Hematopoietic multipotent progenitor cell treated with erythropoietin and hydrocortisone succinate and interleukin-3 and kit ligand, for 8 days (in vitro differentiated cells): ENCODE data around the gene ZNF320.
A peak's percentile ranks its signal among the peaks of the same experiment; 100 is the strongest.
"Not testable (repeated sequence)": the region's sequence is repeated elsewhere in the genome, so short reads cannot be mapped to it uniquely, and the experiment has no call there.

ENCODE experiments used
- DNase-seq: peaks from one replicate; pipeline ENCODE4 v3.0.0-alpha.2; 2015

ZNF320 gene

DNA sequence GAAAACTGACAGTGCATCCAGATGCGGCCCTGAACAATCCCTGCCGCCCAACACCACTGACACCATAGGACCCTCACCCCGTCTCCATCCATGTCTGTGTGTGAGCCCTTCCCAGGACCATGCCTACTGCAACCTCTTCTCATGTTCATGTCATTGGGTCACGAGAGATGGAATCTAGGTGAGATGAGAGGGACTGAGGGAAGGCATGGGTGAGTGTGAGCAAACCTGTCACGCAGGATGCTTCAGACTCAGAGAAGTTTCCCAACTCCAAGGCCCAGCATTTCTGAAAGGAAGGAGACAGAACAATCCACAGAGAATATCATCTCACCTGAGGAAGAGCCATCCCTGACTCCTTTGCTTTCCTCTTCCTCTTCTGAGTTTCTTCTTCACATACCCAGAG, 20.1 kb upstream of the ZNF320 start:
- no peak for DNase-seq

DNA sequence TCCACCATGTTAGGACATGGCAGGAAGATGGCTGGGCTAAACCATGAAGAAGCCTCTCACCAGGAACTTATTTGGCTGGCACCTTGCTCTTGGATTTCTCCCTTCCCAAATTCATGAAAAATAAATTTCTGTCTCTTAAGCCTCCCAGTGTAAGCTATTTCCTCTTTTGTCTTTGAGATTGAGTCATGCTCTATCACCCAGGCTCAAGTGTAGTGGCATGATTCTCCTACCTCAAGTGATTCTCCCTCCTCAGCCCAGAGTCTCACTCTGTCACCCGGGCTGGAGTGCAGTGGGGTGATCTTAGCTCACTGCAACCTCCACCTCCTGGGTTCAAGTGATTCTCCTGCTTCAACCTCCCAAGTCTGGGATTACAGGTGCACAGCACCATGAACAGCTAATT, 13.2 kb upstream of the ZNF320 start:
- DNase-seq: no peak

DNA sequence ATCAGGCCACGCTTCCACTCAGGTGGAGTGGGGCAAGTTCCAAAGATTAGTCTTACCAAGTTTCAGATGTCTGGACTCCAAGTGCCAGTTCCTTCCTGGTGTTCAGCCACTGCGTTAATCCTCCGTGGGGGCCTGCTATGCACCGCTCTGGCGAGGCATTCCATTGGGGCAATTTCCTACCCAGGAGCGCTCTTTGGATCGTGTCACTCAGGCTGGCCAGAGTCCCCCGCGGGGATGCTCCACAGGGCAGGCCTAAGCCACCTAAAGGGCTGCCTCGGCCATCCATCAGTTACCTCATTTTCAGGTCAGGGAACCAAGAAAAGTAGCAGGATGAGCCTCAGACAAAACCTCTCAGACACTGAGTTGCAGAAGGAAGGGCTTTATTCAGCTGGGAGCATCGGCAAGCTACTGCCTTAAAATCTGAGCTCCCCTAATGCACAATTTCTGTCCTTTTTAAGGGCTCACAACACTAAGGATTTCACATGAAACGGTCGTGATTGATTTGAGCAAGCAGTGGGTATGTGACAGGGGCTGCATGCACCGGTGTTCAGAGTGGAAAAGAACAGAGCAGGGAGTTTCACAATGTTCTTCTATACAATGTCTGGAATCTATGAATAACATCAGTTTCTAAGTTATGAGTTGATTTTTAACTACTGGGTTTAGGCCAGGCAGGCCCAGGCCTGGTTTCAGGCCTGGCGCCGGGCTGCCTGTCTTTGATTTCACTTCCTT, 6.8 kb upstream of the ZNF320 start:
- not testable (repeated sequence) for DNase-seq

DNA sequence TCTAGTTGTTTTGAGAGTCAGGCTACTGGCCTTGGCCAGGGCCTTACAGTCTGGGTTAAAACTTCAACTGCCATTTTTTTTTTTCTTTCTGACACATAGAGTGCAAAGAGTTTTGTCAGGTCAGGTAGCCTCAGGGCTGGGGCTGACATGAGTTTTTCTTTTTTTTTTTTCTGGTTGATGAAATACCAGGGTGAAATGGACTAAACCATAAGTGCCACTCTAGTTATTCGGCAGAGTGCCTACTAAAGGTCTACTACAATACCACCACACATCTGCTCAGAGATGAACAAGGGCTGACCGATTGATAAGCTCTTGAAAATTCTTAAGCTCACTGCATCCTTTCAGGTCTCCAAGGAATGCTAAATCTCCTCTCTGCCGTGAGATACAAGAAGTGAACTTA, 4.4 kb upstream of the ZNF320 start:
- no peak for DNase-seq

DNA sequence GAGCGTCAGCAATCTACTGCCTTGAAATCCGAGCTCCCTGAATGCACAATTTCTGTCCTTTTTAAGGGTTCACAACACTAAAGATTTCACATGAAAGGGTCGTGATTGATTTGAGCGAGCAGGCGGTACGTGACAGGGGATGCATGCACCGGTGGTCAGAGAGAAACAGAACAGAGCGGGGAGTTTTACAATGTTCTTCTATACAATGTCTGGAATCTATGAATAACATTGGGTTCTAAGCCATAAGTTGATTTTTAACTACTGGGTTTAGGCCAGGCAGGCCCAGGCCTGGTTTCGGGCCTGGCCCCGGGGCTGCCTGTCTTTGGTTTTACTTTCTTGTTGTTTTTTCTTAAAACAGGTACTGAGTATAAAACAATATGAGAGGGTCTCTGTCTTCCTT, 1.2 kb upstream of the ZNF320 start:
- DNase-seq: not testable (repeated sequence)

DNA sequence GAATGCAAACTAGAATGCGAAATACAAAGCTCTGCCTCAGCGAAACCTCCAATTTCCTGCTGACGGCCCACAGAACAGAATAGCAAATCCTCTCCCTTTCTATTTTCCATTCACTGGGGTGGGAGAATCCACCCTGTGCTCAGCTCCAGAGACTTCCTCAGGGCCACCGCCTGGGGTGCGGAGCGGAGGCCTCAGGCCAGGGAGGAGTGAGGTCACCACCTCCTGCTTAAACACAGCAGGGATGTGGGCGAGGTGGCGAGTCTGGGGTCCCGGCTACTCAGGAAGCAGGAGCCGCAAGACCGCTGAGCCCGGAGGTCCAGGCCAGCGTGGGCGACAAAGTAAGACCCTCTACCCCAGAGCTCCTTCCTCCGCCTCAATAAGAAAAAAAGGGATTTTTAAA, 666 bp upstream of the ZNF320 start:
- no peak for DNase-seq

DNA sequence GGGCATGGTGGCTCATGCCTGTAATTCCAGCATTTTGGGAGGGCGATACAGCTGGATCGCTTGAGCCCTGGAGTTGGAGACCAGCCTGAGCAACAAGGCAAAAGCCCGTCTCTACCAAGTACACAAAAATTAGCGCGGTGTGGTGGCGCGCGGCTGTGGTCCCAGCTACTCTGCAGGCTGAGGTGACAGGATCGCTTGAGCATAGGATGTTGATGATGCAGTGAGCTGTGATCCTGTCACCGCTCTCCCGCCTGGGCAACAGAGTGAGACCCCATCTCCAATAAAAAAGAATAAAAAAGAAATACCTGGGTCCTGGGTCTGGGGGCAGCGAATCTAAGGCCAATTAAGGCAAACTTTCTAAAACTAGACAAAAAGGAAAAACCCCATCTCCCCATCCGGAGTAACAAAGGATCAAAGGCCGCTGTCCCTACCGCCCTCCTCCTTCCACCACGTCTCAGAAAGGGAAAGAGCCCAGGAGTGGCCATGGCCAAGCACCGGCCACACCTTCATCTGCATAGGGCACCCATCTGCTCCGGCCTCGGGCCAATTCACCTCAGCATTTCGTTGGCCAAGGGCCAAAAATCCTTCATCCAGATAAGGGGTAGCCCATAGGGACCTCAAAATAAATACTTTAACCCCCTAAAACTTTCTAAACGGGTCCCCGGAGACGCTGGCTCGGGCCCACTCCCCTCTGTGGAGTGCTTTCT, 851 bp downstream of the ZNF320 start:
- DNase-seq: peak; percentile 67

DNA sequence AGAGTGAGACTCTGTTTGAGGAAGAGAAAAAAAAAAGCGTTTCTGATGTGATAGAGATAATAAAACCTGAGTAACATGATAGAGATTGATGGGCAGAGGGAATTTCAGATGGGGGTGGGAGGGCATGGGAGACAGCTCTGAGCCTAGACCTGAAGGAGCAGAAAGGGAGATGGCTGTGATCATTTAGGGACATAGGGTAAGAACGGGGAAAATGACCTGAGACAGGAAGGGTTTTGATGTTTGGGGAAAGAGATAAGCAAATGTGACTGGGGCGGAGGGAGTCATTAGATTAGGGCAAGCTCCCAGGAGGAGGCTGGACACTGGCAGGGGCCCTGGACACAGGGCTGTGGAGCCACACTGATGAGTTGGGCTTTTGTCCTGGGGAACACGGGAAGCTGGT, 6.1 kb downstream of the ZNF320 start:
- DNase-seq: no peak

DNA sequence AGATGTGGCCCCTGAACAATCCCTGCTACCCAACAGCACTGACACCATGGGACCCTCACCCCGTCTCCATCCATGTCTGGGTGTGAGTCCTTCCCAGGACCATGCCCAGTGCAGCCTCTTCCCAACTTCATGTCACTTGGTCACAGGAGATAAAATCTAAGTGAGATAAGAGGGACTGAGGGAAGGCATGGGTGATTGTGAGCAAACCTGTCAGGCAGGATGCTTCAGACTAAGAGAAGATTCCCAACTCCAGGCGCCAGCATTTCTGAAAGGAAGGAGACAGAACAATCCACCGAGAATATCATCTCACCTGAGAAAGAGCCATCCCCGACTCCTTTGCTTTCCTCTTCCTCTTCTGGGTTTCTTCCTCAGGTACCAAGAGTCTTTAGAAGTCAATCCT, 7.5 kb downstream of the ZNF320 start:
- DNase-seq: no peak

DNA sequence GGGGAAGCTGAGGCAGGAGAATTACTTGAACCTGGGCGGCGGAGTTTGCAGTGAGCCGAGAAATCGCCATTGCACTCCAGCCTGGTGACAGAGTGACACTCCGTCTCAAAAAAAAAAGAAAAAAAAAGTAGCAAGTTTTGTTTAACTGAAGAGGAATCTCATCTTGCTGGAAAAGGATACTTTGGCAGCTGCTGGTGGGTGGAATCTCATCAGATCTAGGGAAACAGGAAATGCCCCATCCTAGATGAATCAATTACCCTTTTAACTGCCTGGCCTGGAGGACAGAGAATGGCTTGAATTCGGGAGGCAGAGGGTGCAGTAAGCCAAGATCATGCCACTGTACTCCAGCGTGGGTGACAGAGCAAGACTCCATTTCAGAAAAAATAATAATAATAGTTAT, 8.4 kb downstream of the ZNF320 start:
- no peak for DNase-seq

DNA sequence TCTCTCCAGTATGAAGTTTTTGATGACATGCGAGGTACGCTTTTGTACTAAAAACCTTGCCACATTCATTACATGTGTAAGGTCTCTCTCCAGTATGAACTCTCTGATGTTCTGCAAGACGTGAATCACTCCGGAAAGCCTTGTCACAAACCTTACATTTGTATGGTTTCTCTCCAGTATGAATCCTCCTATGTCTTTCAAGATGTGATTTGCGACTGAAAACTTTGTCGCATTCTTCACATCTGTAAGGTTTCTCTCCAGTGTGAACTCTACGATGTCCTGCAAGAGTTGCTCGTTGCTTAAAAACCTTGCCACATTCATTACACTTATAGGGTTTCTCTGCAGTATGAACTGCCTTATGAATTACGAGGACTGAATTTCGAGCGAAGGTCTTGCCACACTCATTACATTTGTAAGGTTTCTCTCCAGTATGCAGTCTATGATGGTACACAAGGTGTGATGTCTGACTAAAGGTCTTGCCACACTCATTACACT, 16.5 kb downstream of the ZNF320 start:
- DNase-seq: no peak

DNA sequence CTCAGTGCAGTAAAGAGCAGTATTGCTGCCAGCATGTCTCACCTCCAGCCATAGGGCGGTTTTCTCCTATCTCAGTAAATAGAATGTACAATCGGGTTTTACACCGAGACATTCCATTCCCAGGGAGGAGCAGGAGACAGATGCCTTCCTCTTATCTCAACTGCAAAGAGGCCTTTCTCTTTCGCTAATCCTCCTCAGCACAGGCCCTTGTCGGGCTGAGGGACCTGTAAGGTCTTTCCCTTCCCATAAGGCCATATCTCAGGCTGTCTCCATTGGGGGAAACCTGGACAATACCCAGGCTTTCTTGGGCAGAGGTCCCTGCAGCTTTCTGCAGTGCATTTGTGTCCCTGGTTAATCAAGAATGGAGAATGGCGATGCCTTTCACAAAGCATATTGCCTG, 24.4 kb downstream of the ZNF320 start:
- not testable (repeated sequence) for DNase-seq

DNA sequence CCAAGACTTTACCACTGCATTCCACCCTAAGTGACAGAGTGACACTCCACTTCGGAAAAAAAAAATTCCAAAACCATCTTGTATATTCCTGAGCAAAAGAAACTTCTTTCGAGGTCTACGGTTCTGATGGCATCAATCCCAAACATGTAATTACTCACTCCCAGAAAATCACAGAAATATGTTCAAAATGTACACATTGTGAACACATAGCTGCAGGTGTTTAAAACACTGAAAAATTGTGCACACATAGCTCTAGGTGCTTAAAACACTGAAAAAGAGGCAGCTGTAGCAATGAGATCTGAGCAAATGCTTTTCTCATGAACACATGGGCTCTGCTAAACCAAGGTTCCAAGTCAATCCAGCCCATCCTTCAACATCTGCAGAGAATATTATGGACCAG, 26.0 kb downstream of the ZNF320 start:
- DNase-seq: no peak

DNA sequence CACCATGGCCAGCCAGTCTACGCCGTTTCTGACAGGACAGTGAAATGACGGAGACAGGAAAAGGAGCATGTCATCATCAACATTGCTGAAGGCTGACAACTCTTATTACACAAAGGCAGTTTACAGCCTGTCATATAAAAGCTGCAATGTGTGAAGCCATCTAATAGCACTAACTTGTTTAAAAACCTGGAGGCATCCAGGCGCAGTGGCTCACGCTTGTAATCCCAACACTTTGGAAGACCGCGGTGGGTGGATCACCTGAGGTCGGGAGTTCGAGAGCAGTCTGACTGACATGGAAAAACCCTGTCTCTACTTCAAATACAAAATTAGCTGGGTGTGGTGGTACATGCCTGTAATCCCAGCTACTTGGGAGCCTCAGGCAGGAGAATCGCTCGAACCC, 29.4 kb downstream of the ZNF320 start:
- DNase-seq: not testable (repeated sequence)

DNA sequence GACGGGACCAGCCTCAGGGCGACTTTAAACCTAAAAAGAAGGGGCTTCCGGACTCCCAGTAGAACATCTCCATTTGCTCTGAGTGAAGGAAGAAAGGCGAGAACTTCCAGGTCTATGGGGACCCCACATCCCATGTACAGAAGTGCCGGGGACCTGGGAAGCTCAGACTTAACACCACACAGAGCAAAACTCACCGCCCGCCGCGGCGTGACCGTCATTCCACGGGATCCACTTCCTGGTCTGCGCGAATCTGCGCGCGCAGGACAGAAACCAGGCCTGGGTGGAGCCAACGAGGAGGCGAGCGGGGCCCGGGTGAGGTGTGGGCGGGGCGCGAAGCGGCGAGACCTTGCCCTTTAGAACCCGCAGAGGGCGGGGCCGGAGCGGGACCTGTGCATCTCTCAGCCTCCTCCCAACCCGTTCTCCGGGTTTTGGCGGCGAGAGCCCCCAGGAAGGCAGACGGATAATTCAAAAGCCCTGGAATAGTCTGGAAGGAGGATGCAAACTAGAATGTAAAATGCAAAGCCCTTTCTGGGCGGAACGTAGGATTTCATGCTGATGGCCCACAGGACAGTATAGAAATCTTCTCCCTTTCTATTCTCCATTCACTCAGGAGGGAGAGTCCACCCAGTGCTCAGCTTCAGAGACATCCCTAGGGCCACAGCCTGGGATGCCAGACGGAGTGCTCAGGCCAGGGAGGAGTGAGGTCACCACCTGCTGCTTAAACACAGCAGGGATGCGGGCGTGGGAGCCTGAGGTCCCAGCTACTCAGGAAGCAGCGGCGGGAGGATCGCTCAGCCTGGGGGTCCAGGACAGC, 39.9 kb downstream of the ZNF320 start, which contains the start of gene ZNF468:
TSS of gene ZNF468 (minus strand) at position 242 of the 814 bp plus-strand sequence. CDS start 3,347 bp downstream, outside the sequence.
- peak; percentile 71 for DNase-seq

DNA sequence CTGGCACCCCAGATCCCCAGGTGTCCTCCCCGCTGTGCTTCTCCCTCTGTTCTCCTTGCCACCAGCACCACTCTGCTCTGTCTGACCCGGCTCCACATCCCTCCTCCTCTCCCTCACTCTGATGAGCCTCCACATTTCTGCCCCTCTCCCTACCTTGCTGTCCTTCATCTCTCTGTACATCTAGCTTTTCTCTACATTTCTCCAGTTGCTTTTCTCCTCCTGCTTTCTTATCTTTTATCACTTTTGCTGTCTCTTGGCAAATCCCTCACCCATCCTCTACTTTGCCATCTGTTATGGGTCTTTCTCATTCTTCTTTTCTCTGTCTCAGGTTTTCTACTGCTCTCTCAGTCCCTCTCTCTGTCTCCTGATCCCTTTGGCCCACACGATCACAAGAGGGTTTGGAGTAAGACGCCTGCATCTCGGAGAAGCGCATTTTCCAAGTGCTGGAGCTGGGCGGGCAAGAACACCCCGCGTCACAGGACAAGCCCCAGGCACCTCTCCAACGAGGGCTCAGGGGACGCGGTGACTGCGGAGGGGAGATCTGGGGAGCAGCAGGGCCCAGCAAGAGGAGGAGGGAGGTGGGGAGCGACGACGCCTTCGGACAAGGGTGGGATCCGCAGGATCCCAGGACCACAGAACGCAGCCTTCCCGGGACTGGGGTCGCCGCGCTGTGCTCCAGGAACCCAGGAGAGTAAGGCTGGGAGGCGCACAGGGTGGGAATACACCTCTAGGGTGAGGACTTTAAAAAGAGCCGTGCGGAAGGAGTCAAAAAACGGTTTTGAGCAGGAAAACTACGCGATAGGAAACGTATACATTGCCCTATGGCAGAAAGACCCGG, 40.7 kb downstream of the ZNF320 start:
- DNase-seq: not testable (repeated sequence)
